Left ventricle myocardium superior (tissue), 1 donor: Measurements from ENCODE around the gene RPTOR. TPM values are rescaled to one million over a fixed set of nuclear protein-coding genes. Genes with fewer than 3 reads are reported as not detected.

Experiments
- ATAC-seq: fragments of 200-7000 bp; cut with Tn5 transposase; one replicate; pipeline ENCODE4 v1.9.1; 2020; ENCODE audit warnings: mild to moderate bottlenecking, moderate library complexity
- DNase-seq: peaks from one replicate; pipeline ENCODE4 v3.0.0-alpha.2; 2020
- intact Hi-C: fragments of 100-400 bp; cut with micrococcal nuclease; formaldehyde crosslinking; loops from one replicate; pipeline ENCODE4 v1.11.0; 2022
- total RNA-seq: library from RNA; stranded (reverse); fragmentation: NEBNext Ultra II Directional; extraction: Animal tissue kit (Norgen Biotek cat#: 25700); gene quantifications from one replicate; pipeline ENCODE4 v1.2.1, GENCODE V29; 2021
- donor health status: DM: no; HTN: yes; CAD: no; lungs with severe emphysema.

RPTOR gene
- total RNA-seq, 1 donor from 2014 or later: 20.9 TPM

GRCh38 chr17:80511222-80512180 is 33.1 kb upstream of the RPTOR start:
- DNase-seq: no peak
- no peak for ATAC-seq
- intact Hi-C loops: no loop called here

GRCh38 chr17:80512233-80512632 is 32.4 kb upstream of the RPTOR start:
- DNase-seq (no peak), ATAC-seq (no peak)
- intact Hi-C loops: no loop called here

- no peak for ATAC-seq
- DNase-seq: no peak
- intact Hi-C loops: no loop called here
Observed at GRCh38 chr17:80513201-80513600, 31.4 kb upstream of the RPTOR start.

- intact Hi-C loops: no loop called here
- no peak for ATAC-seq
- DNase-seq: no peak
Observed at GRCh38 chr17:80513892-80514291, 30.7 kb upstream of the RPTOR start.

- intact Hi-C loops: no loop called here
Observed at GRCh38 chr17:80516171-80516932, 28.3 kb upstream of the RPTOR start.

GRCh38 chr17:80517641-80518040 is 27.0 kb upstream of the RPTOR start:
- DNase-seq: no peak
- intact Hi-C loops: no loop called here
- no peak for ATAC-seq

More at GRCh38 chr17:80516171-80516932, 28.3 kb upstream of the RPTOR start:
- ATAC-seq (no peak), DNase-seq (no peak)

GRCh38 chr17:80518392-80518791 is 26.2 kb upstream of the RPTOR start:
- no peak for ATAC-seq
- intact Hi-C loops: no loop called here

GRCh38 chr17:80519091-80519781 is 25.4 kb upstream of the RPTOR start:
- ATAC-seq (no peak), DNase-seq (no peak)
- intact Hi-C loops: no loop called here

More at GRCh38 chr17:80518392-80518791, 26.2 kb upstream of the RPTOR start:
- DNase-seq: no peak

GRCh38 chr17:80520810-80521455 is 23.7 kb upstream of the RPTOR start:
- intact Hi-C loops: no loop called here
- DNase-seq (no peak), ATAC-seq (no peak)

- ATAC-seq: no peak
- DNase-seq: no peak
- intact Hi-C loops: no loop called here
Observed at GRCh38 chr17:80523054-80523744, 21.4 kb upstream of the RPTOR start.

GRCh38 chr17:80523956-80524712 is 20.5 kb upstream of the RPTOR start:
- DNase-seq: no peak
- no peak for ATAC-seq
- intact Hi-C loops: no loop called here

GRCh38 chr17:80526116-80526910 is 18.3 kb upstream of the RPTOR start:
- intact Hi-C loops: no loop called here
- ATAC-seq (no peak), DNase-seq (no peak)

- ATAC-seq: no peak
- intact Hi-C loops: no loop called here
- DNase-seq: no peak
Observed at GRCh38 chr17:80527016-80527645, 17.5 kb upstream of the RPTOR start.

GRCh38 chr17:80528536-80528935 is 16.1 kb upstream of the RPTOR start:
- no peak for ATAC-seq
- DNase-seq: no peak
- intact Hi-C loops: no loop called here

- no peak for DNase-seq
- intact Hi-C loops: no loop called here
- no peak for ATAC-seq
Observed at GRCh38 chr17:80529104-80529903, 15.3 kb upstream of the RPTOR start.

GRCh38 chr17:80529904-80530292 is 14.7 kb upstream of the RPTOR start:
- DNase-seq (no peak), ATAC-seq (no peak)
- intact Hi-C loops: no loop called here
